ENCODE measurements around the gene MOAP1.

MOAP1 gene

DNA sequence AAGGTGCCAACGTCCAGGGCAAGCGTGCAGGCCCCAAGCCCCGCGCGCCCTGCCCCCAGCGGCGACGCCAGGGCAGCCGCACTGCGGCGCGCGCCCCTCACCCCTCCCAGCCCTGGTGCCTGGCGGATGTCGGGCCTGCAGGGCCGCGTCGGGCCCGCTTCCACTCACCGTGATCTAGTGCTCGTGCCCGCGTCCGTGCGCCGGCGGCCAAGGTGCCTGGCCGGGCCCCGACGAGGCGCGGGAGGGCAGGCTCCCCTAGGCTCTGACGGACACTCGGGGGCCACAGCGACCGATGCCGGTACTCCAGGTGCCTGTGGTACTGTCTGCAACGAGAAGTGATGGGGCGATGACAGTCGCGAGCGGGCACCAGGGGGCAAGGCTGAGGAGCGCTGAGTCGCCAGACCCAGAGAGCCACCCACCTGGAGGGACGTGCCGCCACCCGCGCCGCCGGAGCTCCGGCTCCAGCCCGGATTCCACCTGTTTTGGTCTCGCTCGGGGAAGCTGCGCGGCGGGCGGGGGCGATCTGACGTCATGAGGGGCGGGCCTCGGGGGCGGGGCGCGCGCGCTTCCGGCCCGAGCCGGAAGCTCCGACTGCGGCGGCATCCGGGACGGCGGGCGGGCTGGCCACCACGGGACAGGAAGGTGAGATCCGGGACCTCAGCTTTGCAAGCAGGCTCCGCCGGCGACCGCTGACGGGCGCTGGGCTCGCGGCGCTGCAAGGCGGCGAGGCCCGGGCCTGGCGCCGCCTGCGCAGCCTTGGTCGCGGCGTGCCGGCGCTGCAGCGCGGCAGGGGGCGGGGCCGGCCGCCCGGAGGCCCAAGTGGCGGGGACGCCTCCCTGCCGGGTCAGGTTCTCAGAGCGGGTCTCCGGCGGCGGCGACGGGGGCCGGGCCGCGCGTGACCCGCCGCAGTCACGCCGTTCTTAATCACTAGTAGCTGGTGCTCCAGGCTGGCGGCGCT, at the start of gene MOAP1, which contains the start of gene LYSET:
Gene MOAP1, minus strand, starts transcription at position 507 of the 958 bp plus-strand sequence. CDS start 655 bp downstream, outside the sequence.
Gene LYSET, plus strand, starts transcription at position 927 of the 958 bp plus-strand sequence. CDS start 89 bp downstream, outside the sequence.
- in situ Hi-C loops (cut with MboI; ENCODE audit: low sequenced_read_pairs) = no loop called here

- in situ Hi-C loops (cut with MboI; ENCODE audit: low sequenced_read_pairs) = loop anchor here (10.0 kb wide), 1 partner anchor 312 kb away; no protein-coding TSS in a partner anchor
Measured at GRCh38 chr14:93233078-93233477, 48.4 kb upstream of the MOAP1 start.

- in situ Hi-C loops (cut with MboI; ENCODE audit: low sequenced_read_pairs) = loop anchor here (10.0 kb wide), 1 partner anchor 313 kb away; no protein-coding TSS in a partner anchor
Measured at GRCh38 chr14:93232159-93232558, 47.5 kb upstream of the MOAP1 start.

GRCh38 chr14:93231129-93231979, 46.7 kb upstream of the MOAP1 start:
- in situ Hi-C loops (cut with MboI; ENCODE audit: low sequenced_read_pairs) = loop anchor here (10.0 kb wide), 1 partner anchor 313 kb away; no protein-coding TSS in a partner anchor

DNA sequence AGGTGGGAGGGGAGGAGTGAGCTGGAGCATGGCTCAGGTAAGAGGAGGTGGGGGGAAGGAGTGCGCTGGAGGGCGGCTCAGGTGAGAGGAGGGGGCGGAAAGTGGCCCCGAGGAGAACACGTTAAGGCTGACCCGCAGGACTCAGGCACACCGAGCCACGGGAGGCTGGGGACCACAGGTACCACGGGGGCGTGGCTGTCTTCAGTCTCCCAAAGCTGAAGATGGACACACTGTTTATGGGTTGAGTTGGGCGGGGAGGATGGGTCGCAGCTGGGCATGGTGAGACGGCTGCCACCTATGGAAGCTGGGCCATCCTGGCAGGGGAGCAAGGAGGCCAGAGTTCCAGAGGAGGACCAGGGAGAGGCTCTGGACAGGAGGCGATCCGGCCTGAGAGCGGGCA, 45.8 kb upstream of the MOAP1 start:
- in situ Hi-C loops (cut with MboI; ENCODE audit: low sequenced_read_pairs) = loop anchor here (10.0 kb wide), 1 partner anchor 314 kb away; no protein-coding TSS in a partner anchor

DNA sequence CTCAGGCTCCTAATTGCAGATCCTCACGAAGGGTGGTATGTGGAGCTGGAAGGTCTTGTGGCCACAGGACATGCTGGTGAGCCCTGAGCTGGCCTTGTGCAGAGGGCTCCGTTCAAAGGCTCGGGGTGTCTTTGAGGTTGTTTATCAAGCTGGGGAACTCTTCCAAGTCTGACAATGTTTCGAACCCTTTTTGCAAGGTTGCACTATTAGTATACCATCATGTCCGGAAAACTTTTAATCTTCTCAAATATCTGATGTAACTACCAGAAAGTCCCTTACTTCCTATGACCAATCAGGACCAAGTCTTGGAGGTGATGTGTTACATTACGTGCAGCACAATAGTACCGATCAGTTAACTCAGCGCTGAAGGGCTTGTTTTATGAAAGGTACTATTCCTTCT, 43.9 kb upstream of the MOAP1 start:
- in situ Hi-C loops (cut with MboI; ENCODE audit: low sequenced_read_pairs) = no loop called here

GRCh38 chr14:93223565-93223964, 38.9 kb upstream of the MOAP1 start:
- in situ Hi-C loops (cut with MboI; ENCODE audit: low sequenced_read_pairs) = no loop called here

GRCh38 chr14:93220509-93220908, 35.8 kb upstream of the MOAP1 start:
- in situ Hi-C loops (cut with MboI; ENCODE audit: low sequenced_read_pairs) = no loop called here

- in situ Hi-C loops (cut with MboI; ENCODE audit: low sequenced_read_pairs) = no loop called here
Measured at GRCh38 chr14:93219103-93219726, 34.5 kb upstream of the MOAP1 start.

GRCh38 chr14:93214598-93214997, 29.9 kb upstream of the MOAP1 start:
- in situ Hi-C loops (cut with MboI; ENCODE audit: low sequenced_read_pairs) = no loop called here

- in situ Hi-C loops (cut with MboI; ENCODE audit: low sequenced_read_pairs) = no loop called here
Measured at GRCh38 chr14:93212432-93212831, 27.7 kb upstream of the MOAP1 start.

GRCh38 chr14:93207468-93208308, 23.0 kb upstream of the MOAP1 start:
- in situ Hi-C loops (cut with MboI; ENCODE audit: low sequenced_read_pairs) = no loop called here

DNA sequence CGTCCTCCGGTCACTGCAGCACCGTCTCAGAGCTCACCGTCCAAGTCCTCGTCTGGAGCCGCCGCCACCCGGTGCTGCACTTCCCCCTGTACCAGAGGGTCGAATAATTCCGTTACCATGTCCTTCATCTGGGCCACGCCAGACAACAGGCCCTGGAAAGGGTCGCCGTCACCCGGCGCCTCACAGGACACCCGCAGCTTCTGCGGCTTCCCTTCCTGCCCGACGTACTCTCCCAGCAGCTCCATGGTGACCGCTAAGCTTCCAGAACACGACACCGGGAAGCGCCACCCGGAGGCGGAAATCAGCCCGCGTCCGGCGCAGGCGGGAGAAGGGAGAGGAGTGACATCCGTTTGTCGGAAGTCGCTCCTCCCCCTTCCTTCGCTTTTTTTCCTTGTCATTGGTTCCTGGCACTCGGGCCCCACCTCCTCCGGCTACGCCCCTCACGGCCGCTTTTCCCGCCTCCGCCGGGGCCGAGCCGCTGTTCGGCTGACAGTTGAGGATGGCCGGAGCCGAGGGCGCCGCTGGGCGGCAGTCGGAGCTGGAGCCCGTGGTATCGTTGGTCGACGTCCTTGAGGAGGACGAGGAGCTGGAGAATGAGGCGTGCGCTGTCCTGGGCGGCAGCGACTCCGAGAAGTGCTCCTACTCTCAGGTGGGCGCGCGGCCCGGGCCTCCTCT, 22.2 kb upstream of the MOAP1 start, which contains the start of the genes GON7 and UBR7:
Gene GON7, minus strand, starts transcription at position 273 of the 675 bp plus-strand sequence. Its CDS starts 28 bp downstream, at position 245.
Gene UBR7, plus strand, starts transcription at position 464 of the 675 bp plus-strand sequence. Its CDS starts 36 bp downstream, at position 500.
- in situ Hi-C loops (cut with MboI; ENCODE audit: low sequenced_read_pairs) = no loop called here

DNA sequence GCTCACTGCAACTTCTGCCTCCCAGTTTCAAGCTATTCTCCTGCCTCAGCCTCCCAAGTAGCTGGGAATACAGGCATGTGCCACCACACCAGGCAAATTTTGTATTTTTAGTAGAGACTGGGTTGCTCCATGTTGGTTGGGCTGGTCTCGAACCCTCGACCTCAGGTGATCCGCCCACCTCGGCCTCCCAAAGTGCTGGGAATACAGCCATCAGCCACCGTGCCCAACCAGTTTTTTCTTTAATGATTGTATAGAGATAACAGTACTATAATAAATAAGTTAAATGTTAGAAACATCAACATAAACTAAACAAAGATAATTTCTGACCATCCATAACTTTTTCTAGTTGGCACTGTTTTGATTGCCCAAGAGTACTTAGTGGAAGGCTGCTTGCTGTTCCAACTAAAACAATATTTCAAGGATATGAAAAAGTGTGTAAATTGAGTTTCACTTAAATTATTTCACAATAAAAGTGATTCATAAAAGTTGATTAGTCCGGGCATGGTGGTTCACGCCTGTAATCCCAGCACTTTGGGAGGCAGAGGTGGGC, 16.5 kb upstream of the MOAP1 start:
- in situ Hi-C loops (cut with MboI; ENCODE audit: low sequenced_read_pairs) = no loop called here

DNA sequence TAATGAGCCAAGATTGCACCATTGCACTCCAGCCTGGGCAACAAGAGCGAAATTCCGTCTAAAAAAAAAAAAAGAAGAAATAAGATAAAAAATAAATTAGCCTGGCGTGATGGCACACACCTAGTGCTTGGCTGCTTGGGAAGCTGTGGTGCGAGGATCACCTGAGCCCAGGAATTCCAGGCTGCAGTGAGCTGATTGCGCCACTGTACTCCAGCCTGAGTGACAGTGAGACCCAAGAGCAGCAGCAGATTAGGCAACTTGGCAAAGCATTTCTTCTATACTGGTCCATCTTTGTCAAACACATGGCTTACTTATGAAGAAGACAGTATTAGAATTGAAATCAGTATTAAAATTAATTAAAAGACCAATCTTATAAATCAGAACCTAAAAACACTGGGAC, 15.9 kb upstream of the MOAP1 start:
- in situ Hi-C loops (cut with MboI; ENCODE audit: low sequenced_read_pairs) = no loop called here

DNA sequence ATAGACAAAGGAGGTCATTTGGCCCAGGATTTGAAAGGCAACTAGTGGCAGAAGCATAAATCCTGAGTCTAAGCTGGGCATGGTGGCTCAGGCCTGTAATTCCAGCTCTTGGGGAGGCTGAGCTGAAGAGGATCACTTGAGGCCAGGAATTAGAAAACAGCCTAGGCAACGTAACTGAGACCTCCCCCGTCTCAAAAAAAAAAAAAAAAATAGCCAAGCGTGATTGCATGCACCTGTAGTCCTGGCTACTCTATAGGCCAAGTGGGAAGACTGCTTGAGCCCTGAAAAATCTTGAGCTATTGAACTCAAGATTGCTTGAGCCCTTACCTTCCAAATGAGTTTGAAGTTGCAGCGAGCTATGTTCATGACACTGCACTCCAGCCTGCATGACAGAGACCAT, 14.3 kb upstream of the MOAP1 start:
- in situ Hi-C loops (cut with MboI; ENCODE audit: low sequenced_read_pairs) = no loop called here

- in situ Hi-C loops (cut with MboI; ENCODE audit: low sequenced_read_pairs) = no loop called here
Measured at GRCh38 chr14:93195316-93195999, 10.8 kb upstream of the MOAP1 start.

- in situ Hi-C loops (cut with MboI; ENCODE audit: low sequenced_read_pairs) = no loop called here
Measured at GRCh38 chr14:93186956-93187355, 2.3 kb upstream of the MOAP1 start.

All from HL-60/S4 treated with retinoic acid at 250 ng/mL for 4 days and 3 days (cell line).